IPS-11a (cell line): ENCODE results near the gene FIGN.

ENCODE experiments used
- H3K4me3 ChIP-seq: one replicate; pipeline ENCODE4 v1.5.1; 2013; ENCODE audit warnings: low read depth, low read length, control low read depth

The FIGN gene

GRCh38 chr2:163667064-163667887 lies 68.5 kb downstream of the FIGN start:
- no peak overlapping the region for H3K4me3 ChIP-seq

- H3K4me3 ChIP-seq: no peak overlapping the region
Measured at GRCh38 chr2:163665817-163666216, 70.0 kb downstream of the FIGN start.

GRCh38 chr2:163665051-163665450 lies 70.8 kb downstream of the FIGN start:
- no peak overlapping the region for H3K4me3 ChIP-seq

GRCh38 chr2:163664610-163665009 lies 71.2 kb downstream of the FIGN start:
- no peak overlapping the region for H3K4me3 ChIP-seq

- no peak overlapping the region for H3K4me3 ChIP-seq
Measured at GRCh38 chr2:163662141-163662780, 73.5 kb downstream of the FIGN start.

- no peak overlapping the region for H3K4me3 ChIP-seq
Measured at GRCh38 chr2:163659224-163659623, 76.6 kb downstream of the FIGN start.

GRCh38 chr2:163658556-163658955 lies 77.3 kb downstream of the FIGN start:
- no peak overlapping the region for H3K4me3 ChIP-seq

GRCh38 chr2:163657281-163657656 lies 78.5 kb downstream of the FIGN start:
- no peak overlapping the region for H3K4me3 ChIP-seq

GRCh38 chr2:163656622-163657280 lies 79.1 kb downstream of the FIGN start:
- no peak overlapping the region for H3K4me3 ChIP-seq

- no peak overlapping the region for H3K4me3 ChIP-seq
Measured at GRCh38 chr2:163655667-163656066, 80.1 kb downstream of the FIGN start.

GRCh38 chr2:163652751-163653150 lies 83.1 kb downstream of the FIGN start:
- no peak overlapping the region for H3K4me3 ChIP-seq

- no peak overlapping the region for H3K4me3 ChIP-seq
Measured at GRCh38 chr2:163649080-163649479, 86.7 kb downstream of the FIGN start.

GRCh38 chr2:163647300-163647699 lies 88.5 kb downstream of the FIGN start:
- H3K4me3 ChIP-seq: no peak overlapping the region

GRCh38 chr2:163646687-163647086 lies 89.1 kb downstream of the FIGN start:
- H3K4me3 ChIP-seq: no peak overlapping the region

- H3K4me3 ChIP-seq: no peak overlapping the region
Measured at GRCh38 chr2:163644238-163644637, 91.6 kb downstream of the FIGN start.

GRCh38 chr2:163641986-163642385 lies 93.8 kb downstream of the FIGN start:
- no peak overlapping the region for H3K4me3 ChIP-seq

GRCh38 chr2:163640542-163641193 lies 95.1 kb downstream of the FIGN start:
- H3K4me3 ChIP-seq: no peak overlapping the region

- no peak overlapping the region for H3K4me3 ChIP-seq
Measured at GRCh38 chr2:163637871-163638270, 97.9 kb downstream of the FIGN start.

GRCh38 chr2:163633291-163633690 lies 102.5 kb downstream of the FIGN start:
- H3K4me3 ChIP-seq: no peak overlapping the region

- H3K4me3 ChIP-seq: no peak overlapping the region
Measured at GRCh38 chr2:163630836-163631235, 105.0 kb downstream of the FIGN start.

GRCh38 chr2:163626639-163627109 lies 109.1 kb downstream of the FIGN start:
- no peak overlapping the region for H3K4me3 ChIP-seq
